Psoas muscle (tissue), 8 donors: ENCODE data around the gene FGD2. TPM values are rescaled to one million over a fixed set of nuclear protein-coding genes. Genes with fewer than 3 reads are reported as not detected.

Experiments used
- ATAC-seq, 4 donors: fragments of 200-7000 bp; cut with Tn5 transposase; one replicate each; pipeline ENCODE4 v1.9.1; 2020; ENCODE audit warnings: moderate library complexity in 3 of 4, mild to moderate bottlenecking in 2 of 4
- DNase-seq, 2 donors: peaks; one replicate each; pipeline ENCODE4 v3.0.0-alpha.2; 2020
- H3K27ac ChIP-seq: fragments of 200-600 bp; one replicate; pipeline ENCODE4 v1.8.0; 2022
- H3K27me3 ChIP-seq, 3 donors: fragments of 200-600 bp in 1 of 3; one replicate each; pipeline versions ENCODE4 v1.6.1 to v1.8.0; 2013 to 2022; ENCODE audit warnings: low read length in 2 of 3, mild to moderate bottlenecking in 2 of 3, moderate library complexity in 1 of 3; ENCODE audit not compliant: insufficient read depth in 3 of 3
- H3K36me3 ChIP-seq, 2 donors: fragments of 200-600 bp in 1 of 2; one replicate each; pipeline versions ENCODE4 v1.6.1 to v1.8.0; 2013 to 2022; ENCODE audit warnings: low read depth in 1 of 2, mild to moderate bottlenecking in 1 of 2, moderate library complexity in 1 of 2; ENCODE audit not compliant: insufficient read depth in 1 of 2
- H3K4me1 ChIP-seq: fragments of 200-600 bp; one replicate; pipeline ENCODE4 v1.8.0; 2022
- H3K4me3 ChIP-seq: fragments of 200-600 bp; one replicate; pipeline ENCODE4 v1.8.0; 2022; ENCODE audit warnings: mild to moderate bottlenecking
- H3K9me3 ChIP-seq: fragments of 200-600 bp; one replicate; pipeline ENCODE4 v1.8.0; 2022
- CTCF ChIP-seq: fragments of 200-600 bp; IDR thresholded peaks from one replicate; pipeline ENCODE4 v1.8.0; 2022; ENCODE audit warnings: antibody characterized with exemption
- WGBS, 3 donors: extraction: QIAGEN DNeasy Blood & Tissue Kit; methylation state at CpG; one replicate each; pipeline versions ENCODE4 v1.1.6 to v1.1.7; 2013; 5-methylcytosine and 5-hydroxymethylcytosine counted together
- intact Hi-C, 2 donors: fragments of 100-400 bp; cut with DNase I; formaldehyde crosslinking; loops; one replicate each; pipeline versions ENCODE4 v1.11.0 to v1.14.2; 2022
- long read RNA-seq, 2 donors: library from polyadenylated mRNA; unstranded; transcript quantifications; one replicate each; pipeline ENCODE4 v2.0.0, GENCODE V29; 2021
- polyA plus RNA-seq, 3 donors: library from polyadenylated mRNA; stranded (reverse); fragments of 200-250 nt; gene quantifications; one replicate each; pipeline ENCODE4 v1.2.3, GENCODE V29; 2013
- total RNA-seq, 4 donors: library from RNA; stranded (reverse); fragmentation: NEBNext Ultra II Directional in 2 of 4; extraction: Animal tissue kit (Norgen Biotek cat#: 25700) in 2 of 4; gene quantifications; one replicate each; pipeline versions ENCODE4 v1.2.1 to v1.2.4, GENCODE V29; 2021 to 2023
- donor health status: healthy with polysubstance abuse.
- donor health status: DM: no; HTN: no; CAD: no; lungs with moderate emphysema.
- donor health status: Bipolar disorder and iron deficiency.
- donor health status: healthy.
- donor health status: DM: yes; HTN: yes; CAD: no.
- donor health status: DM: no; HTN: no; CAD: no.
- donor health status: DM: no; HTN: no; CAD: no.
- donor health status: DM: yes; HTN: yes; CAD: no.

The FGD2 gene
- 1 to 10 TPM; 1.7 to 4.2 (median 3.1) TPM for total RNA-seq
- 1 to 10 TPM in 1 of 3 donors, under 1 TPM in 2; 0.75 to 1.5 (median 0.92) TPM for polyA plus RNA-seq
- long read RNA-seq, donor 1, partial matches to known transcripts: 1 of 1 reads
- long read RNA-seq, donor 1, other reads (novel, unspliced or antisense): 0 of 1 reads
- long read RNA-seq, donor 2, partial matches to known transcripts: 1 of 1 reads
- long read RNA-seq, donor 2, other reads (novel, unspliced or antisense): 0 of 1 reads

GRCh38 chr6:37005061-37005810 lies at the start of gene FGD2:
FGD2 (plus strand) TSS chr6:37005655; CDS start chr6:37005818, 163 bp downstream.
- Histone ChIP-seq H3K4me1 (no peaks in the 10 kb centered on the region), H3K27me3 (no peaks in the 10 kb centered on the region), H3K4me3 (peak within 1 kb of the TSS; percentile 26), H3K9me3 (no peaks in the 10 kb centered on the region), H3K36me3 (no peaks in the 10 kb centered on the region), H3K27ac (no peak within 1 kb of the TSS)
- 70 to 84% (median 77%) methylated on average over 14 of the region's 14 CpGs for WGBS, 3 donors
- DNase-seq (no peak), ATAC-seq (no peak)
- intact Hi-C loops: no loop called here
- TF ChIP-seq CTCF: no peak

GRCh38 chr6:36955671-36956445 lies 49.6 kb upstream of the FGD2 start:
- Histone ChIP-seq H3K4me3 (peak overlapping the region; percentile 4), H3K36me3 (no peaks in the 10 kb centered on the region), H3K27ac (no peak overlapping the region), H3K4me1 (no peaks in the 10 kb centered on the region), H3K9me3 (no peaks in the 10 kb centered on the region), H3K27me3 (no peaks in the 10 kb centered on the region)
- intact Hi-C loops: no loop called here
- TF ChIP-seq CTCF: no peak
- ATAC-seq (peak in 2 of 4 donors; percentile 42 to 53), DNase-seq (no peak)
- WGBS, 3 donors: 65 to 74% (median 65%) methylated on average over 9 of the region's 9 CpGs

- no peak for TF ChIP-seq CTCF
- ATAC-seq: no peak
- DNase-seq: no peak
- Histone ChIP-seq H3K27ac (no peak overlapping the region), H3K4me1 (no peaks in the 10 kb centered on the region), H3K27me3 (no peaks in the 10 kb centered on the region), H3K36me3 (no peaks in the 10 kb centered on the region), H3K4me3 (no peak overlapping the region), H3K9me3 (no peaks in the 10 kb centered on the region)
- intact Hi-C loops: no loop called here
These were observed 49.0 kb upstream of the FGD2 start for GRCh38 chr6:36956446-36956820.

- no peaks in the 10 kb centered on the region for H3K36me3 ChIP-seq
- TF ChIP-seq CTCF: no peak
- H3K4me3 ChIP-seq: no peak overlapping the region
- intact Hi-C loops: no loop called here
- H3K4me1 ChIP-seq: no peaks in the 10 kb centered on the region
- no peak for ATAC-seq
- no peak overlapping the region for H3K27ac ChIP-seq
- DNase-seq: peak in 1 of 2 donors; percentile 70
- H3K9me3 ChIP-seq: no peaks in the 10 kb centered on the region
- H3K27me3 ChIP-seq: no peaks in the 10 kb centered on the region
- 78 to 83% (median 81%) methylated on average over 9 of the region's 9 CpGs for WGBS, 3 donors
These were observed 47.6 kb upstream of the FGD2 start for GRCh38 chr6:36957773-36958271.
